ENCODE measurements around the gene AP1B1.

- TF ChIP-seq YY1 (IDR thresholded peaks at IDR 0.05; ENCODE audit: insufficient read depth, insufficient read length), result no peak
- TF ChIP-seq ZNF274 (IDR thresholded peaks at IDR 0.05; ENCODE audit: low read depth, low read length), result no peak
- TF ChIP-seq SUZ12 (IDR thresholded peaks at IDR 0.05; ENCODE audit: extremely low read depth, insufficient read depth, insufficient read length), result no peak
Measured at GRCh38 chr22:29305836-29306174, 82.6 kb downstream of the AP1B1 start.

Data from NT2/D1 (cell line).